H1 (cell line): ENCODE data around the gene CFAP100. TPM values are rescaled to one million over a fixed set of nuclear protein-coding genes. Genes with fewer than 3 reads are reported as not detected.

Experiments
- BCL11A ChIP-seq, 2 experiments: IDR thresholded peaks; one replicate each; pipeline ENCODE4 v1.6.1; 2011; ENCODE audit warnings: low read depth in 2 of 2, low read length in 2 of 2, mild to moderate bottlenecking in 2 of 2
- MAFK ChIP-seq: IDR thresholded peaks from 2 replicates; pipeline ENCODE4 v1.6.1; 2012; ENCODE audit warnings: low read depth, mild to moderate bottlenecking, improper control_type of control experiment, low read length
- NANOG ChIP-seq: IDR thresholded peaks from 2 replicates; pipeline ENCODE4 v1.6.1; 2011; ENCODE audit warnings: low read length, low read depth, mild to moderate bottlenecking, inconsistent platforms; ENCODE audit not compliant: insufficient read depth, poor library complexity, severe bottlenecking
- SUZ12 ChIP-seq: fragments of 200-600 bp; sonication (generic); IDR thresholded peaks from 2 replicates; pipeline ENCODE4 v1.6.1; 2012; ENCODE audit warnings: mild to moderate bottlenecking, inconsistent platforms, low read length, moderate library complexity, mixed read lengths
- YY1 ChIP-seq: IDR thresholded peaks from 2 replicates; pipeline ENCODE4 v1.6.1; 2011; ENCODE audit warnings: low read depth, mild to moderate bottlenecking, low read length
- polyA plus RNA-seq, 7 experiments: library from polyadenylated mRNA; depleted of rRNA in 3 of 7; stranded (reverse) in 5 of 7; unstranded in 2 of 7; fragments of >200 nt in 5 of 7; fragments of 200-250 nt in 2 of 7; gene quantifications; 1 replicate in 5 of 7; 2 replicates in 1 of 7; 4 replicates in 1 of 7; pipeline versions ENCODE4 v1.2.1 to v1.2.3, GENCODE V29; 2011 to 2013; ENCODE audit warnings: missing spikeins in 2 of 7, mixed read lengths in 2 of 7
- total RNA-seq: library from RNA; stranded (reverse); fragmentation: NEBNext Ultra II Directional; extraction: Animal tissue kit (Norgen Biotek cat#: 25700); gene quantifications from 2 replicates; pipeline ENCODE4 v1.2.1, GENCODE V29; 2021
- TF ChIP-seq, protein P1 (sequence below): fragments of 300-600 bp; sonication (generic); IDR thresholded peaks from 2 replicates; pipeline ENCODE4 v1.7.1; 2012; ENCODE audit warnings: low read length, moderate library complexity, mild to moderate bottlenecking, inconsistent platforms; ENCODE audit not compliant: insufficient replicate concordance

The CFAP100 gene
- total and polyA plus RNA-seq, 2 of the 8 experiments (the other 6 are each of a cell fraction or from before 2014, with no cell fraction given) = 0.17 TPM; not detected in 1

DNA sequence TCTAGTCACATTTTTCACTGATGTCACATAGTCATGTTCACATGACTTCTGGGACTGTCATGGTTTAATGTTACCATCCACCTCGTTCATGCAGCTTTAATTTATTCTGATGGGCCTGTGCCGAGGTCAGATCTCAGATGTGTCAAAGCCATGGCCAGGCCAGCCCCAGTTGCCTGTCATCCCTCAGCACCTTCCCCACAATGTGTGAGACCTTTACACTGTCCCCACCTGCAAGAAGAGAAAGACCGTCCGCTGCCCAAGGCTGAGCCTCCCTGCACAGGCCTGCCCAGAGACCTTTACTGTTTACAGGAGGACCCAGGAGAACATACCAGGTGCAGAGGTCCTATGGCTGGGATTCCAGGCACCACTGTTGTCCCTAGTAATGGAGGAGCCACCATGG lies 24.7 kb upstream of the CFAP100 start (continued):
- TF ChIP-seq, protein P1, sequence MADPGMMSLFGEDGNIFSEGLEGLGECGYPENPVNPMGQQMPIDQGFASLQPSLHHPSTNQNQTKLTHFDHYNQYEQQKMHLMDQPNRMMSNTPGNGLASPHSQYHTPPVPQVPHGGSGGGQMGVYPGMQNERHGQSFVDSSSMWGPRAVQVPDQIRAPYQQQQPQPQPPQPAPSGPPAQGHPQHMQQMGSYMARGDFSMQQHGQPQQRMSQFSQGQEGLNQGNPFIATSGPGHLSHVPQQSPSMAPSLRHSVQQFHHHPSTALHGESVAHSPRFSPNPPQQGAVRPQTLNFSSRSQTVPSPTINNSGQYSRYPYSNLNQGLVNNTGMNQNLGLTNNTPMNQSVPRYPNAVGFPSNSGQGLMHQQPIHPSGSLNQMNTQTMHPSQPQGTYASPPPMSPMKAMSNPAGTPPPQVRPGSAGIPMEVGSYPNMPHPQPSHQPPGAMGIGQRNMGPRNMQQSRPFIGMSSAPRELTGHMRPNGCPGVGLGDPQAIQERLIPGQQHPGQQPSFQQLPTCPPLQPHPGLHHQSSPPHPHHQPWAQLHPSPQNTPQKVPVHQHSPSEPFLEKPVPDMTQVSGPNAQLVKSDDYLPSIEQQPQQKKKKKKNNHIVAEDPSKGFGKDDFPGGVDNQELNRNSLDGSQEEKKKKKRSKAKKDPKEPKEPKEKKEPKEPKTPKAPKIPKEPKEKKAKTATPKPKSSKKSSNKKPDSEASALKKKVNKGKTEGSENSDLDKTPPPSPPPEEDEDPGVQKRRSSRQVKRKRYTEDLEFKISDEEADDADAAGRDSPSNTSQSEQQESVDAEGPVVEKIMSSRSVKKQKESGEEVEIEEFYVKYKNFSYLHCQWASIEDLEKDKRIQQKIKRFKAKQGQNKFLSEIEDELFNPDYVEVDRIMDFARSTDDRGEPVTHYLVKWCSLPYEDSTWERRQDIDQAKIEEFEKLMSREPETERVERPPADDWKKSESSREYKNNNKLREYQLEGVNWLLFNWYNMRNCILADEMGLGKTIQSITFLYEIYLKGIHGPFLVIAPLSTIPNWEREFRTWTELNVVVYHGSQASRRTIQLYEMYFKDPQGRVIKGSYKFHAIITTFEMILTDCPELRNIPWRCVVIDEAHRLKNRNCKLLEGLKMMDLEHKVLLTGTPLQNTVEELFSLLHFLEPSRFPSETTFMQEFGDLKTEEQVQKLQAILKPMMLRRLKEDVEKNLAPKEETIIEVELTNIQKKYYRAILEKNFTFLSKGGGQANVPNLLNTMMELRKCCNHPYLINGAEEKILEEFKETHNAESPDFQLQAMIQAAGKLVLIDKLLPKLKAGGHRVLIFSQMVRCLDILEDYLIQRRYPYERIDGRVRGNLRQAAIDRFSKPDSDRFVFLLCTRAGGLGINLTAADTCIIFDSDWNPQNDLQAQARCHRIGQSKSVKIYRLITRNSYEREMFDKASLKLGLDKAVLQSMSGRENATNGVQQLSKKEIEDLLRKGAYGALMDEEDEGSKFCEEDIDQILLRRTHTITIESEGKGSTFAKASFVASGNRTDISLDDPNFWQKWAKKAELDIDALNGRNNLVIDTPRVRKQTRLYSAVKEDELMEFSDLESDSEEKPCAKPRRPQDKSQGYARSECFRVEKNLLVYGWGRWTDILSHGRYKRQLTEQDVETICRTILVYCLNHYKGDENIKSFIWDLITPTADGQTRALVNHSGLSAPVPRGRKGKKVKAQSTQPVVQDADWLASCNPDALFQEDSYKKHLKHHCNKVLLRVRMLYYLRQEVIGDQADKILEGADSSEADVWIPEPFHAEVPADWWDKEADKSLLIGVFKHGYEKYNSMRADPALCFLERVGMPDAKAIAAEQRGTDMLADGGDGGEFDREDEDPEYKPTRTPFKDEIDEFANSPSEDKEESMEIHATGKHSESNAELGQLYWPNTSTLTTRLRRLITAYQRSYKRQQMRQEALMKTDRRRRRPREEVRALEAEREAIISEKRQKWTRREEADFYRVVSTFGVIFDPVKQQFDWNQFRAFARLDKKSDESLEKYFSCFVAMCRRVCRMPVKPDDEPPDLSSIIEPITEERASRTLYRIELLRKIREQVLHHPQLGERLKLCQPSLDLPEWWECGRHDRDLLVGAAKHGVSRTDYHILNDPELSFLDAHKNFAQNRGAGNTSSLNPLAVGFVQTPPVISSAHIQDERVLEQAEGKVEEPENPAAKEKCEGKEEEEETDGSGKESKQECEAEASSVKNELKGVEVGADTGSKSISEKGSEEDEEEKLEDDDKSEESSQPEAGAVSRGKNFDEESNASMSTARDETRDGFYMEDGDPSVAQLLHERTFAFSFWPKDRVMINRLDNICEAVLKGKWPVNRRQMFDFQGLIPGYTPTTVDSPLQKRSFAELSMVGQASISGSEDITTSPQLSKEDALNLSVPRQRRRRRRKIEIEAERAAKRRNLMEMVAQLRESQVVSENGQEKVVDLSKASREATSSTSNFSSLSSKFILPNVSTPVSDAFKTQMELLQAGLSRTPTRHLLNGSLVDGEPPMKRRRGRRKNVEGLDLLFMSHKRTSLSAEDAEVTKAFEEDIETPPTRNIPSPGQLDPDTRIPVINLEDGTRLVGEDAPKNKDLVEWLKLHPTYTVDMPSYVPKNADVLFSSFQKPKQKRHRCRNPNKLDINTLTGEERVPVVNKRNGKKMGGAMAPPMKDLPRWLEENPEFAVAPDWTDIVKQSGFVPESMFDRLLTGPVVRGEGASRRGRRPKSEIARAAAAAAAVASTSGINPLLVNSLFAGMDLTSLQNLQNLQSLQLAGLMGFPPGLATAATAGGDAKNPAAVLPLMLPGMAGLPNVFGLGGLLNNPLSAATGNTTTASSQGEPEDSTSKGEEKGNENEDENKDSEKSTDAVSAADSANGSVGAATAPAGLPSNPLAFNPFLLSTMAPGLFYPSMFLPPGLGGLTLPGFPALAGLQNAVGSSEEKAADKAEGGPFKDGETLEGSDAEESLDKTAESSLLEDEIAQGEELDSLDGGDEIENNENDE = no peak
- TF ChIP-seq SUZ12 (no peak), YY1 (no peak), BCL11A (IDR thresholded peaks at IDR 0.05; ENCODE audit: low read depth in 2 of 2, low read length in 2 of 2) (no peak), MAFK (no peak), NANOG (no peak)
